ENCODE data around the gene CAMSAP2.

Gene CAMSAP2

DNA sequence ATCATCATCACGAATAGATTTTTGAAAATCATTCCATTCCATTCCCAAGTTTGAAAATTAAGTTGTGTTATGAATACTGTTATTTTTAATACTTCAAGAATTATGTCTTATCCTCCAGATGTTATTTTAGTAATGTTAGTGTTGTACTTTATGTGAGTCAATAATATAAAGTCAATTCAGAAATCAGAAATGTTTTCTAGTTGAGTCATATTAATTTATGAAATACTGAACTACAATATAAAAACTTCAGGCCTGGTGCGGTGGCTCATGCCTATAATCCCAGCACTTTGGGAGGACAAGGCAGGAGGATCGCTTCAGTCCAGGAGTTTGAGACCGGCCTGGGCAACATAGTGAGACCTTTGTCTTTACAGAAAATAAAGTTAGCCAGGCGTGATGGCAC is 95.7 kb downstream of the CAMSAP2 start:
- no peak overlapping the region for H3K27ac Mint-ChIP-seq
- TF ChIP-seq, protein P1, sequence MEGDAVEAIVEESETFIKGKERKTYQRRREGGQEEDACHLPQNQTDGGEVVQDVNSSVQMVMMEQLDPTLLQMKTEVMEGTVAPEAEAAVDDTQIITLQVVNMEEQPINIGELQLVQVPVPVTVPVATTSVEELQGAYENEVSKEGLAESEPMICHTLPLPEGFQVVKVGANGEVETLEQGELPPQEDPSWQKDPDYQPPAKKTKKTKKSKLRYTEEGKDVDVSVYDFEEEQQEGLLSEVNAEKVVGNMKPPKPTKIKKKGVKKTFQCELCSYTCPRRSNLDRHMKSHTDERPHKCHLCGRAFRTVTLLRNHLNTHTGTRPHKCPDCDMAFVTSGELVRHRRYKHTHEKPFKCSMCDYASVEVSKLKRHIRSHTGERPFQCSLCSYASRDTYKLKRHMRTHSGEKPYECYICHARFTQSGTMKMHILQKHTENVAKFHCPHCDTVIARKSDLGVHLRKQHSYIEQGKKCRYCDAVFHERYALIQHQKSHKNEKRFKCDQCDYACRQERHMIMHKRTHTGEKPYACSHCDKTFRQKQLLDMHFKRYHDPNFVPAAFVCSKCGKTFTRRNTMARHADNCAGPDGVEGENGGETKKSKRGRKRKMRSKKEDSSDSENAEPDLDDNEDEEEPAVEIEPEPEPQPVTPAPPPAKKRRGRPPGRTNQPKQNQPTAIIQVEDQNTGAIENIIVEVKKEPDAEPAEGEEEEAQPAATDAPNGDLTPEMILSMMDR (IDR thresholded peaks at IDR 0.05; ENCODE audit: unreplicated experiment in 3 of 3), result no peak
- no peak overlapping the region for H3K4me3 Mint-ChIP-seq
- H3K9me3 Mint-ChIP-seq, result peaks cover 15% of the 10 kb centered on the region
- peaks cover 43% of the 10 kb centered on the region for H3K36me3 Mint-ChIP-seq (ENCODE audit: low read depth)
- no peaks in the 10 kb centered on the region for H3K27me3 Mint-ChIP-seq (ENCODE audit: low read depth)
- H3K4me1 Mint-ChIP-seq, result peaks cover 9% of the 10 kb centered on the region

DNA sequence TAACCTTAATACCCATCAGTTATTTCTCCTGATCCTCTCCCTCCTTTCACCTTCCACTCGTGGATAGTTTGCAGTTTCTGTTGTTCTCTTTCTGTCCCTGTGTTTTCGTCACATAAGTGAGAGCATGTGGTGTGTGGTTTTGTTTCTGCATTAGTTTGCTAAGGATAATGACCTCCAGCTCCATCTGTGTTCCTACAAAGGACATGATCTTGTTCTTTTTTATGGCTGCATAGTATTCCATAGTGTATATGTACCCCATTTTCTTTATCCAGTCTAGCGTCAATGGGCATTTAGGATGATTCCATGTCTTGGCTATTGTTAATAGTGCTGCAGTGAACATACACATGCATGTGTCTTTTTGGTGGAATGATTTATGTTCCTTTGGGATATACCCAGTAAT is 97.5 kb downstream of the CAMSAP2 start:
- peaks cover 53% of the 10 kb centered on the region for H3K36me3 Mint-ChIP-seq (ENCODE audit: low read depth)
- TF ChIP-seq, protein P1 (IDR thresholded peaks at IDR 0.05; ENCODE audit: unreplicated experiment in 3 of 3), result no peak
- H3K4me3 Mint-ChIP-seq, result no peak overlapping the region
- H3K9me3 Mint-ChIP-seq, result peaks cover 15% of the 10 kb centered on the region
- no peaks in the 10 kb centered on the region for H3K4me1 Mint-ChIP-seq
- no peaks in the 10 kb centered on the region for H3K27me3 Mint-ChIP-seq (ENCODE audit: low read depth)
- H3K27ac Mint-ChIP-seq, result no peak overlapping the region

DNA sequence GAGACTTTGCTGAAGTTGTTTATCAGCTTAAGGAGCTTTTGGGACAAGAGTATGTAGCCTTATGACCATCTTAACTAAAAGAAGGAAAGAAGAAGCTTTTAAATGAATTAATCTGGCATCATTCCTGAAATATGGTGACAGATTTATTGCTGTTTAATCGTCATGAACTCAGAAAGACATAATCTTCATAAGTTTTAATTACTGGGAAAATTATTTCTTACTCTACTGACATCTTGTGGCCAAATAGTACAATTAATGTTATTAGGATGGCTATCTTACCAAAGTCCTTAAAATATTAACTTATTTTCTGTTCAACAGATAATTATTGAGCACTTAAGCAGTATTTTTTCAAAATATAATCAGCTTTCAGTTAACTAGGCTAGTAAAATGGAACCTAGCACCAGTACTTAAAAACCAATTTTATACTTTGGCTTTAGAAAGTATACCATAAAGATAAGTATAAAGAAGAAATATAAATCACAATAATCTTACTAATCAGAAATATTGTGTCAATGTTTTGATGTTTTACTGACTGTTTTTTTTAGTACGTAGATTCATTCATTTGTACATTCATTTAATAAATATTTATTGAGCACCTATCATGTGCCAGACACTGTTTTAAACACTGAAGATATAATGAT is 99.4 kb downstream of the CAMSAP2 start:
- TF ChIP-seq, protein P1 (IDR thresholded peaks at IDR 0.05; ENCODE audit: unreplicated experiment in 3 of 3), result peak; percentile 21 to 59 (median 46)
- H3K4me1 Mint-ChIP-seq, result no peaks in the 10 kb centered on the region

DNA sequence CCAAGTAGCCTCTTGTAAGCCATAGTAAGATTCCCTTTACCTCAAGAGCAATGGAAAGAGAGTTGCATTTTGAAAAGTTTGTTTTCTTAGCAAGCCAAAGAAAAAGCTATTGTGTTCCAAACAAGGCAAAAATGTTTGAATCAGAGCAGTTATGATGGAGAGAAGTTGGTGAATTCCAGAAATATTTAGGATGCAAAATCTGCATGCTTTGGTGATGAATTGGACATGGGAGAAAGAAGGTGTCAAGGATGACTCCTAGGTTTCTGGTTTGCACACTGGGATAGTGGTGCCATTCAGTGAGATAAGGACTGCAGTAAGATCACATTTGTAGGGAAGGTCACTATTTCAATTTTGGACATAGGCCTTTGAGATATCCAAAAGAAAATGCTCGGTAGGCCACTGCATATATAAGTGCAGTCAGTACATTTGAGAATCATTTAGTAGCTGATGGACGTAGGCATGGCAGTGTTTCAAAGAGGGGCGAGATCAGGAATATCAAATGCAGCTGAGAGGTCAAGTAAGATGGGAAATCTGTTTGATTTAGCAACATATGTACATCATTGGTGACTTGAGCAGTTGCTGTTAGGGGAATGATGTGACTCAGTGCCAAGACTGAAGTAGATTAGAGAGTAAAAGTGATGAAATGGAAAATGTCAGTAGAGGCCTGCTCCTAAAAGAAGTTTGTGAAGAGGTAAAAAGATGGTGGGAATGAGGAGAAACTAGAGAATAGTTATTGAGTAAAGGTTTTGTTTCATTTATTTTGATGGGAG is 100.2 kb downstream of the CAMSAP2 start:
- H3K36me3 Mint-ChIP-seq (ENCODE audit: low read depth), result peaks cover 65% of the 10 kb centered on the region

More for the DNA sequence above, 99.4 kb downstream of the CAMSAP2 start:
- Mint-ChIP-seq H3K4me3 (no peak overlapping the region), H3K9me3 (peaks cover 15% of the 10 kb centered on the region), H3K27me3 (ENCODE audit: low read depth) (no peaks in the 10 kb centered on the region), H3K36me3 (ENCODE audit: low read depth) (peaks cover 62% of the 10 kb centered on the region), H3K27ac (peak overlapping the region in 1 of 3 experiments; percentile 36)

DNA sequence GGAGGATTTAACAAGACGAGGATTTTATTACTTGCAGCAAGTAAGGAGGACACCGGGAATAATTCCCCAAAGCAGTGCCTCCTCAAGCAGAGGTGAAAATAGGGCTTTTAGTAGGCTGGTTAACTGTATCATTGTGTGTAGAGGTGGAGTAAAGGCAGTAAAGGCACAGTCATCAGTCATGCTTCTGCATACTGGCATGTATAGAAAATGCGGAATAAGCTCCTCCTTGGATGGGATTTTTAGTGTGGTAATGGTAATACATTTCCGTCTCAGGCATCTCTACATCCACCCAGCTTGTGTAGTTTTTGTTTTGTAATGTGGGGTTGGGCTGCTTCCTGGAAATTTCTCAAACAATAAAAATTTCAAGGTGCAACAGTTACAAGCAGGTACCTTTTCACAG is 106.7 kb downstream of the CAMSAP2 start:
- peaks cover 61% of the 10 kb centered on the region for H3K36me3 Mint-ChIP-seq (ENCODE audit: low read depth)
- no peaks in the 10 kb centered on the region for H3K4me1 Mint-ChIP-seq
- no peaks in the 10 kb centered on the region for H3K27me3 Mint-ChIP-seq (ENCODE audit: low read depth)
- no peaks in the 10 kb centered on the region for H3K9me3 Mint-ChIP-seq
- H3K4me3 Mint-ChIP-seq, result no peak overlapping the region
- no peak overlapping the region for H3K27ac Mint-ChIP-seq
- TF ChIP-seq, protein P1 (IDR thresholded peaks at IDR 0.05; ENCODE audit: unreplicated experiment in 3 of 3), result no peak

More for the DNA sequence above, 100.2 kb downstream of the CAMSAP2 start:
- Mint-ChIP-seq H3K9me3 (peaks cover 15% of the 10 kb centered on the region), H3K27me3 (ENCODE audit: low read depth) (no peaks in the 10 kb centered on the region), H3K4me1 (no peaks in the 10 kb centered on the region), H3K27ac (no peak overlapping the region), H3K4me3 (no peak overlapping the region)
- TF ChIP-seq, protein P1 (IDR thresholded peaks at IDR 0.05; ENCODE audit: unreplicated experiment in 3 of 3), result no peak

Measured in nephron (organoid).